ENCODE data around the gene STIMATE.

STIMATE gene

DNA sequence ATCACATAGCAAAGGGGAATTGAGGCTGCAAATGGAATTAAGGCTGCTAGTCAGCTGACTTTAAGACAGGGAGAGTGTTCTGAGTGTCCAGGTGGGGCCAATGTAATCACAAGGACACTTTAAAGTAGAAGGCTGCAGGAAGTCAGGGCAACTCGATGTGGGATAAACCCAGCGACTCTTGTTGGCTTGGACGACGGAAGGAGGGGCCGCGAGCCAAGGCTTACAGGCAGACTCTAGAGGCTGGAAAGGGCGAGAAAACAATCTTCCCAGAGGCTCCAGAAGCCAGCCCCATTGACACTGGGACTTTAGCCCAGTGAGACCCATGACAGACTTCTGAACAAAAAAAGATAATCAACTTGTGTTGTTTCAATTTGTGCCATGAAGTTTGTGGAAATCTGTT is 49.6 kb downstream of the STIMATE start:
- no peak for DNase-seq (ENCODE audit: low spot score)
- TF ChIP-seq, protein P1, sequence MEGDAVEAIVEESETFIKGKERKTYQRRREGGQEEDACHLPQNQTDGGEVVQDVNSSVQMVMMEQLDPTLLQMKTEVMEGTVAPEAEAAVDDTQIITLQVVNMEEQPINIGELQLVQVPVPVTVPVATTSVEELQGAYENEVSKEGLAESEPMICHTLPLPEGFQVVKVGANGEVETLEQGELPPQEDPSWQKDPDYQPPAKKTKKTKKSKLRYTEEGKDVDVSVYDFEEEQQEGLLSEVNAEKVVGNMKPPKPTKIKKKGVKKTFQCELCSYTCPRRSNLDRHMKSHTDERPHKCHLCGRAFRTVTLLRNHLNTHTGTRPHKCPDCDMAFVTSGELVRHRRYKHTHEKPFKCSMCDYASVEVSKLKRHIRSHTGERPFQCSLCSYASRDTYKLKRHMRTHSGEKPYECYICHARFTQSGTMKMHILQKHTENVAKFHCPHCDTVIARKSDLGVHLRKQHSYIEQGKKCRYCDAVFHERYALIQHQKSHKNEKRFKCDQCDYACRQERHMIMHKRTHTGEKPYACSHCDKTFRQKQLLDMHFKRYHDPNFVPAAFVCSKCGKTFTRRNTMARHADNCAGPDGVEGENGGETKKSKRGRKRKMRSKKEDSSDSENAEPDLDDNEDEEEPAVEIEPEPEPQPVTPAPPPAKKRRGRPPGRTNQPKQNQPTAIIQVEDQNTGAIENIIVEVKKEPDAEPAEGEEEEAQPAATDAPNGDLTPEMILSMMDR (IDR thresholded peaks at IDR 0.05; ENCODE audit: extremely low read depth, missing control alignments), result no peak

DNA sequence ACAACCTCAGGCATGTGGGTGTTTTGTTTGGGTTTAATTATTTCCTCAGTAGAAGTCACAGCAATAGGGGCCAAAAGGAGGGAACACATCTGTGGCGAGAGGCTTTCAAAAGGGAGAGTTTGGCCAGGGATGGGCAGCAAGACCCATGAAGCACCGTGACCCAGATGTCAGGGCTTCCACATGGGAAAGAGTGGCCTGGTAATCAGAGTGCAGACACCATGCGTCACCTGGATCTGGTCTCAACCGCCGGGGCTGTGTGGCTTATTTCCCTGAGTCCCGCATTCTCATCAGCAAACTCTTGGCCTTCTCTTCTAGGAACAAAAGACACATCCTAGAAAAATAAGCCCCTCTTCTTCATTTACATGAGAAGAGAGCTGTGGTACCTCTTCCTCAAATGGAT is 50.1 kb downstream of the STIMATE start:
- TF ChIP-seq, protein P1 (IDR thresholded peaks at IDR 0.05; ENCODE audit: extremely low read depth, missing control alignments), result no peak
- no peak for DNase-seq (ENCODE audit: low spot score)

DNA sequence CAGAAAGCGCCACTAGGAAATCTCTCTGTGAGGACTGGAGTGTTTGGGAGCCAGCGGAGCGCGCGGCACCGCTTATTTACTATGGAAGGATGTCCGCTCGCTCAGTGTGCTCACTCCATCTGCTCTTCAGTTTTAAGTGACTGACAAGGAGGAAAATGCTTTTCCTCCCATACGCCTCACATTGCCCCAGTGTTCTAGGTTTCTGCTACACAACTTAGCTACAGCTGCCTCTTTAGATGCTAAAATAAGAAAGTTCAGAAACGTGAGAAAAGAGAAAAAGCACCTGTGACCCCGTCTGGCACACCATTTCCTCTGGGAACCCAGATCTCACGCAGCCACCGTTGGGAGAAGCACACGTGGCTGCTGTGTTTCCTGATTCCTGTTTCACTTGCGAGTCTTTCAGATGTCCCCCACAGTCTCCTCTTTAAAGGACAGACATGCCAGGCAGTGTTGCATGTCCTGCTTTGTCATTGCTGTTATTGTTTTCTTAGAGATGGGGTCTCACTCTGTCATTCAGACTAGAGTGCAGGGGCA is 50.8 kb downstream of the STIMATE start:
- DNase-seq (ENCODE audit: low spot score), result no peak
- TF ChIP-seq, protein P1 (IDR thresholded peaks at IDR 0.05; ENCODE audit: extremely low read depth, missing control alignments), result no peak

DNA sequence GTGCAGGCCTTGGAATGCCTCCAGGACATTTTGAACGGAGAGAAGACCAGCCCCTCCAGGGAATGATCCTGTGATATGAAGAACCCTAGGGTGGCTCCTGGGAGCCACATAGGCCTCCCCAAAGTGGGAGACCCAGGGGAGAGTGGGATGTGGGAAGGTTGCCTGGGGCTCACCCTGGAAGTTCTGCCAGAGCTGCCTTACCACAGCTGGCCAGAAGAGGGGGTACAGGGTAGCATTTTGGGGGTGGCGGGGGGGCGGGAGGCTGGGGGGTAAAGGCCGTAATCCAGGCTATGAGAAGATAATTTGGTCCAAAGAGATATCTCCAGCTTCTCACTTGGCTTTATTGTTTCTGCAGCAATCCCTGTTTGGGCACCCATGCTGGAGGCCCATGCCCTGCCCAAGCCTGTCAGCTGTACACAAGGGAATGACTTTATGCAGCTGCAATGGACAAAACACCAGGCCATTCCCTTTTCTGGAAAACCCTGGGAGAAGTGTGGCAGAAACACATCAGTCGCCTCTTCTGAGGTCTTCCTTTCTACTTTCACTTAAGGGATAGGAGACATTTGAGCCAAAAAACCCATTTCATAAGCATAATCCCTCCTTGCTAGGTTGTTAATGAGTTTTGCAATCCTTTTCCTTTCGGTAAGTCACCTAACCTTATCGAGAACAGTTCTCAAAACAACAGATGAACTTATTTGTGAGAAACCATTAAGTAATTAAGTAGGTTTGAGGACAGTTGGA is 51.5 kb downstream of the STIMATE start:
- no peak for DNase-seq (ENCODE audit: low spot score)
- TF ChIP-seq, protein P1 (IDR thresholded peaks at IDR 0.05; ENCODE audit: extremely low read depth, missing control alignments), result no peak

DNA sequence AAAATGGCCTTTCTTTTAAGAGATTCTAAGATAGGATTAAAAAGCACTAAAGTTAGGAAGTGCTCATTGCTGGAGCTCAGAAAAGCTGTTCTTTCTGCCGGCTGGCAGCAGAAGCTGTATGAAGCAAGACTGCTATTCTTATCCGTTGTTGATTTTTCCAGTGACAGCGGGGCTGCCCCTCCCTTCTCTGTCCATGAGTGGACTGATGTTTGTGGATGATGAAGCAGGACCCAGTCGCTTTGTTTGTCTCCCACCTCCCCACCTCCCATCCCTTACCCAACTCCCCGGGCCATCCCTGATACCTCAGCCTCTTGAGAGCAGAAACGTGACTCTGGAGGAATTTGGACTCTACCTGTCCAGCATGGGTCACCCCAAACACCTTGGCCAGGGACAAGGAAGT is 52.2 kb downstream of the STIMATE start:
- no peak for DNase-seq (ENCODE audit: low spot score)
- TF ChIP-seq, protein P1 (IDR thresholded peaks at IDR 0.05; ENCODE audit: extremely low read depth, missing control alignments), result no peak

DNA sequence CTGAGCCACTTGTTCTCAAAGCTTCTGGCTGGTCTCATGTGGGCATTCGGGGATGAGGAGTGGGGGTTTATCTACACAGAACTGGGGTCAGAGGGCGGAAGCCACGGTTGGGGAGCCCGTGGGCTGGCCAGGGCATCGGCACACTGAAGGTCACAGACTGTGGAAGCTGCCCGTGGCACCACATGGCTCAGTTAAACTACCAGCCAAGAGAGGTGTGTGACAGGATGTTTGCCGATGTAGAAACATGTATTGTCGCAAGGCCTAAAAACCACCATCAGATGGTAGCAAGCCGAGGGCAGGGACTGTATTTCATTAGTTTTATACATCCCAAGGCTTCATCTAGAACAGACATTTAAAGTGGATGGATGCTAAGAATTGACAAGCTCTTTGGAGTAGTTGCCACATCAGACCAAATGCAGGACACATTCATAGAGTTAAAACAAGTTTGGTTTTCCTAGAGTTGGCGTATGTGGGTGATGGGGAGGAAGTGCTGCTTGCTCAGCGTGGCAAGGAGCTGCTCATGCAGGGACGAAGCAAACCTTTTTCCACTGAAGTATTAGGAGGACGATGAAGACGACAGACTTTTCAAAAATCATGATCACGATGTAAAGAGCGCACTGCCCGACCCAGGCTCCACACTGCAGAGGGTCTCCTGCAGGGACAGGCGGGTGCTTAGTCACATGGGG is 52.9 kb downstream of the STIMATE start:
- no peak for DNase-seq (ENCODE audit: low spot score)
- TF ChIP-seq, protein P1 (IDR thresholded peaks at IDR 0.05; ENCODE audit: extremely low read depth, missing control alignments), result no peak

DNA sequence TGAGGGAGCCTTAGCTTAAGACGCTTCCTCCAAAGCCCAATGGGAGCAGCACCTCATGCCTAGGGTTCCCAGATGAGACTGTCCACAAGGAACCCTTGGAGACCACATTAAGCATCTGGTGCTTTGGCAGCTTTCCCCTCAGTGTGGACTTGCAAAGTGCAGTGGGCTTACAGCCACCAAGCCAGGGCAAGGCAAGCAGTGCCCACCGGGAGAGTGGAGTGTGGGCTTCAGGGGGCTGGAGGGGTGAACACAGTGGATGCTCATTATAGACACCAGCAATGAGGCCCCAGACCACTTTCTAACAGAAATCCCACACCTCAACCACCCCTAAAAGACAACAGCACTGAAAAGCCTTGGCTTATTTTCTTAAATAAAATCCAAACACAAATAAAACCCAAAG is 53.5 kb downstream of the STIMATE start:
- no peak for DNase-seq (ENCODE audit: low spot score)
- TF ChIP-seq, protein P1 (IDR thresholded peaks at IDR 0.05; ENCODE audit: extremely low read depth, missing control alignments), result no peak

All from GM20000 (cell line).